Stomach (tissue), 9 donors: ENCODE data around the gene GRIK1. TPM values are rescaled to one million over a fixed set of nuclear protein-coding genes. Genes with fewer than 3 reads are reported as not detected.

Experiments
- DNase-seq, 2 donors: peaks; one replicate each; pipeline versions ENCODE4 v3.0.0 to v3.0.0-alpha.2; 2013 to 2019
- H3K27ac ChIP-seq, 5 donors: fragments of 200-600 bp in 4 of 5; sonication (generic) in 4 of 5; one replicate each; pipeline ENCODE4 v1.5.1; 2013 to 2019; ENCODE audit warnings: mild to moderate bottlenecking in 1 of 5, moderate library complexity in 1 of 5
- H3K27me3 ChIP-seq, 3 donors: fragments of 200-600 bp; sonication (generic); one replicate each; pipeline ENCODE4 v1.5.1; 2017 to 2019; ENCODE audit warnings: mixed run types in 1 of 3
- H3K36me3 ChIP-seq, 4 donors: fragments of 200-600 bp; sonication (generic); 1 replicate in 3 of 4; 2 replicates in 1 of 4; pipeline ENCODE4 v1.5.1; 2016 to 2019
- H3K4me1 ChIP-seq, 4 donors: fragments of 200-600 bp; sonication (generic); one replicate each; pipeline ENCODE4 v1.5.1; 2016 to 2019
- H3K4me3 ChIP-seq, 4 donors: fragments of 200-600 bp; sonication (generic) in 3 of 4; one replicate each; pipeline ENCODE4 v1.5.1; 2016 to 2019; ENCODE audit warnings: mild to moderate bottlenecking in 1 of 4
- H3K9me3 ChIP-seq, 4 donors: fragments of 200-600 bp; sonication (generic); one replicate each; pipeline ENCODE4 v1.5.1; 2016 to 2019
- CTCF ChIP-seq, 7 experiments: fragments of 450-650 bp in 4 of 7; fragments of 200-600 bp in 3 of 7; sonication (generic) in 3 of 7; IDR thresholded peaks; one replicate each; pipeline ENCODE4 v1.5.1; 2016 to 2019; ENCODE audit warnings: antibody characterized with exemption in 7 of 7, control low read depth in 2 of 7, mild to moderate bottlenecking in 1 of 7
- EP300 ChIP-seq: sonication (generic); formaldehyde crosslinking; IDR thresholded peaks from one replicate; pipeline ENCODE4 v1.6.1; 2017; ENCODE audit warnings: antibody characterized with exemption
- POLR2A ChIP-seq, 4 donors: fragments of 450-650 bp; IDR thresholded peaks; one replicate each; pipeline ENCODE4 v1.6.1; 2016; ENCODE audit warnings: antibody characterized with exemption in 4 of 4, control low read depth in 2 of 4, mild to moderate bottlenecking in 1 of 4, moderate library complexity in 1 of 4
- POLR2AphosphoS5 ChIP-seq, 3 donors: sonication (generic); formaldehyde crosslinking; IDR thresholded peaks; one replicate each; pipeline ENCODE4 v1.6.1; 2016; ENCODE audit warnings: antibody characterized with exemption in 3 of 3
- WGBS, 5 donors: extraction: QIAGEN DNeasy Blood & Tissue Kit in 3 of 5; methylation state at CpG; one replicate each; pipeline versions ENCODE4 v1.1.5 to v1.1.7; 2013 to 2018; 5-methylcytosine and 5-hydroxymethylcytosine counted together
- intact Hi-C: fragments of 100-400 bp; cut with DNase I; formaldehyde crosslinking; loops from one replicate; pipeline ENCODE4 v1.15.1; 2023; ENCODE audit warnings: low total_unique reads
- polyA plus RNA-seq, 3 donors: library from polyadenylated mRNA; stranded (reverse); fragments of 200-250 nt; gene quantifications; one replicate each; pipeline ENCODE4 v1.2.3, GENCODE V29; 2013
- total RNA-seq, 5 donors: library from RNA; depleted of rRNA; stranded (reverse); fragments of >200 nt; gene quantifications; one replicate each; pipeline versions ENCODE4 v1.1.0 to v1.2.3, GENCODE V29; 2014 to 2016
- donor health status: healthy with polysubstance abuse.
- donor health status: Bipolar disorder and iron deficiency.
- donor health status: healthy.

GRIK1 gene
- total and polyA plus RNA-seq, 8 donors: 0.06 to 1.5 (median 0.66) TPM; not detected in 4

GRCh38 chr21:29712818-29713217, 227.0 kb downstream of the GRIK1 start:
- H3K27me3 ChIP-seq: no peaks in the 10 kb centered on the region
- peaks cover 0 to 9% (median 3%) of the 10 kb centered on the region in 4 donors for H3K9me3 ChIP-seq
- TF ChIP-seq EP300 (no peak), POLR2AphosphoS5 (IDR thresholded peaks at IDR 0.05) (no peak), POLR2A (IDR thresholded peaks at IDR 0.05) (no peak), CTCF (IDR thresholded peaks at IDR 0.05) (no peak)
- H3K36me3 ChIP-seq: no peaks in the 10 kb centered on the region
- H3K4me3 ChIP-seq: no peak overlapping the region
- no peak overlapping the region for H3K27ac ChIP-seq
- H3K4me1 ChIP-seq: no peaks in the 10 kb centered on the region
- 22 to 47% (median 33%) methylated on average over 2 of the region's 2 CpGs for WGBS, 5 donors
- intact Hi-C loops: no loop called here
- no peak for DNase-seq

GRCh38 chr21:29711236-29711635, 228.6 kb downstream of the GRIK1 start:
- Histone ChIP-seq H3K4me3 (no peak overlapping the region), H3K36me3 (no peaks in the 10 kb centered on the region), H3K27ac (no peak overlapping the region), H3K4me1 (no peaks in the 10 kb centered on the region), H3K27me3 (no peaks in the 10 kb centered on the region), H3K9me3 (no peaks in the 10 kb centered on the region)
- TF ChIP-seq CTCF (IDR thresholded peaks at IDR 0.05) (no peak), EP300 (no peak), POLR2A (IDR thresholded peaks at IDR 0.05) (no peak), POLR2AphosphoS5 (IDR thresholded peaks at IDR 0.05) (no peak)
- no peak for DNase-seq
- intact Hi-C loops: no loop called here

- H3K27me3 ChIP-seq: no peaks in the 10 kb centered on the region
- no peak overlapping the region for H3K27ac ChIP-seq
- intact Hi-C loops: no loop called here
- WGBS, 5 donors: 75 to 94% (median 80%) methylated on average over 3 of the region's 3 CpGs
- no peak for TF ChIP-seq POLR2A (IDR thresholded peaks at IDR 0.05)
- TF ChIP-seq EP300: no peak
- no peak for TF ChIP-seq POLR2AphosphoS5 (IDR thresholded peaks at IDR 0.05)
- no peak for TF ChIP-seq CTCF (IDR thresholded peaks at IDR 0.05)
- no peak for DNase-seq
- no peaks in the 10 kb centered on the region for H3K36me3 ChIP-seq
- no peak overlapping the region for H3K4me3 ChIP-seq
- no peaks in the 10 kb centered on the region for H3K9me3 ChIP-seq
- no peaks in the 10 kb centered on the region for H3K4me1 ChIP-seq
These were observed 229.3 kb downstream of the GRIK1 start for GRCh38 chr21:29710498-29710897.

- H3K27ac ChIP-seq: no peak overlapping the region
- no peak for DNase-seq
- TF ChIP-seq POLR2AphosphoS5 (IDR thresholded peaks at IDR 0.05) (no peak), CTCF (IDR thresholded peaks at IDR 0.05) (no peak), EP300 (no peak), POLR2A (IDR thresholded peaks at IDR 0.05) (no peak)
- H3K4me1 ChIP-seq: no peaks in the 10 kb centered on the region
- no peaks in the 10 kb centered on the region for H3K27me3 ChIP-seq
- intact Hi-C loops: no loop called here
- no peak overlapping the region for H3K4me3 ChIP-seq
- no peaks in the 10 kb centered on the region for H3K9me3 ChIP-seq
- 66 to 78% (median 77%) methylated on average over 4 of the region's 4 CpGs for WGBS, 5 donors
- H3K36me3 ChIP-seq: no peaks in the 10 kb centered on the region
These were observed 231.4 kb downstream of the GRIK1 start for GRCh38 chr21:29708401-29708800.
